HG02642 (cell line): ENCODE results near the gene HOXA3.

ENCODE experiments used
- ATAC-seq: cut with Tn5 transposase; IDR thresholded peaks from one replicate; pipeline ENCODE4 v1.9.1; 2021; ENCODE audit warnings: mild to moderate bottlenecking; ENCODE audit not compliant: unreplicated experiment, poor library complexity

The HOXA3 gene

GRCh38 chr7:27132978-27133377 is 19.4 kb downstream of the HOXA3 start:
- no peak for ATAC-seq

- no peak for ATAC-seq
Observed at GRCh38 chr7:27132214-27132613, 20.2 kb downstream of the HOXA3 start.

GRCh38 chr7:27131390-27131819 is 21.0 kb downstream of the HOXA3 start:
- ATAC-seq = no peak

- ATAC-seq = no peak
Observed at GRCh38 chr7:27130540-27131389, 21.6 kb downstream of the HOXA3 start, which contains the start of gene HOXA4. HOXA4 (minus strand) TSS chr7:27130757; CDS start chr7:27130733, 24 bp downstream.

- ATAC-seq = no peak
Observed at GRCh38 chr7:27129729-27130539, 22.4 kb downstream of the HOXA3 start.

GRCh38 chr7:27128776-27129728 is 23.3 kb downstream of the HOXA3 start:
- no peak for ATAC-seq

GRCh38 chr7:27128034-27128433 is 24.3 kb downstream of the HOXA3 start:
- no peak for ATAC-seq

GRCh38 chr7:27126596-27127327 is 25.6 kb downstream of the HOXA3 start:
- ATAC-seq = no peak

- no peak for ATAC-seq
Observed at GRCh38 chr7:27125986-27126394, 26.4 kb downstream of the HOXA3 start.

GRCh38 chr7:27124902-27125689 is 27.3 kb downstream of the HOXA3 start:
- no peak for ATAC-seq

- no peak for ATAC-seq
Observed at GRCh38 chr7:27124096-27124901, 28.1 kb downstream of the HOXA3 start.

- no peak for ATAC-seq
Observed at GRCh38 chr7:27123477-27124053, 28.8 kb downstream of the HOXA3 start.

- no peak for ATAC-seq
Observed at GRCh38 chr7:27123007-27123476, 29.3 kb downstream of the HOXA3 start.

GRCh38 chr7:27122077-27122910 is 30.1 kb downstream of the HOXA3 start:
- ATAC-seq = no peak

- no peak for ATAC-seq
Observed at GRCh38 chr7:27121684-27122076, 30.7 kb downstream of the HOXA3 start.

- no peak for ATAC-seq
Observed at GRCh38 chr7:27119412-27119911, 32.9 kb downstream of the HOXA3 start.
